ENCODE data around the gene L3MBTL3.
"Not testable (repeated sequence)": the region's sequence is repeated elsewhere in the genome, so short reads cannot be mapped to it uniquely, and the experiment has no call there.

L3MBTL3 gene

DNA sequence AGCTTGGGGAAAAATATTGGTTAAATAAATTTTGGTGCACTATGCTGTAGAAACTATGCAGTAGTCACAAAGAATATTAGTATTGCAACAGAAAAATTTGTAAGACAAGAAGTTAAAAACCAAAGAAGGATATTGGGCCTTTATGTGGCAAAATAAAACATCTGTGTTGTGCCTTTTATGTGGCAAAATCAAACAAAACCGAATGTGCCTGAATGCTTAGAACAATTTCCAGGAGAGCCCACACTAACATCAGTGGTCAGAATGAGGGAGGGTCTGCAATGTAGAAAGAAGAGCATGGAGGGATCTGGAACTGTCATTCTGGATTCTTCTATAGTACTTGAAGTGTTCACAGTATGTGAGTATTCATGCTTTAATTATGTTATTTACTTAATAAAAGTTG, 75.2 kb downstream of the L3MBTL3 start:
- no peak for DNase-seq

DNA sequence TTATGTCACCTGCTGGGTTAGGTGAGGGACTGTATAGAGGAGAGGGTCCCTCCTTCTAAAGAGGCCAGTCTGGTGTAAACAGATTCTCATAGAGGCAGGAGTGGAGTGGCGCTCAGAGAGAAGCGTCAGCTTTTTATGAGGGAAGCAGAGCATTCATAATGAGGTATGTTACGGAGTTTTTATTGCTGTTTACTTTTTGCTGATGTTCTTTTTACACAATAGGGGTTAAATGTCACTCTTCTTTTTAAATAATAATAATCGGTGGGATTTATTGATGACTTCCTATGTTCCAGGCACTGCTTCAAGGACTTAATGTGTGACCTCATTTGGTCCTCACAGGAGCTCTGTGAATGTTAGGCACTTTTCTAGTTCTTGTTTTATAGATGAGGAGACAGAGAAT, 79.9 kb downstream of the L3MBTL3 start:
- no peak for DNase-seq

DNA sequence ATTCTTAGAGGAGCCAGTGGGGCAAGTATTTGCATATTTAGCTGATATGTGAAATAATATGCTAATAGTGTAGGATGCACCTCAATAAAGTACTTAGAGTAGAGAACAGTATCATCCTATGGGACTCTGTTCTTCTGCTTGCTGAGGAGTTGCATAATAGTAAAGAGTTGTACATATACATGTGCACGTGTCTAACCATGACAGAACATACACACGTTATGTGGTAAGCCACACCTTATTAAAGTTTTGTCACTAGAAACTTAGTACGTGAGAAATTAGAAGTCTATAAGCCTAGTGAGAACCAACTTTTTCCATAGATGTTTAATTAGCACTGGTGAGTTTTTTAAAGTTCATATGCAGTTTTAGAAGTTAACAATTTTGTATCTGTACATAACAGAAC, 80.7 kb downstream of the L3MBTL3 start:
- no peak for DNase-seq

DNA sequence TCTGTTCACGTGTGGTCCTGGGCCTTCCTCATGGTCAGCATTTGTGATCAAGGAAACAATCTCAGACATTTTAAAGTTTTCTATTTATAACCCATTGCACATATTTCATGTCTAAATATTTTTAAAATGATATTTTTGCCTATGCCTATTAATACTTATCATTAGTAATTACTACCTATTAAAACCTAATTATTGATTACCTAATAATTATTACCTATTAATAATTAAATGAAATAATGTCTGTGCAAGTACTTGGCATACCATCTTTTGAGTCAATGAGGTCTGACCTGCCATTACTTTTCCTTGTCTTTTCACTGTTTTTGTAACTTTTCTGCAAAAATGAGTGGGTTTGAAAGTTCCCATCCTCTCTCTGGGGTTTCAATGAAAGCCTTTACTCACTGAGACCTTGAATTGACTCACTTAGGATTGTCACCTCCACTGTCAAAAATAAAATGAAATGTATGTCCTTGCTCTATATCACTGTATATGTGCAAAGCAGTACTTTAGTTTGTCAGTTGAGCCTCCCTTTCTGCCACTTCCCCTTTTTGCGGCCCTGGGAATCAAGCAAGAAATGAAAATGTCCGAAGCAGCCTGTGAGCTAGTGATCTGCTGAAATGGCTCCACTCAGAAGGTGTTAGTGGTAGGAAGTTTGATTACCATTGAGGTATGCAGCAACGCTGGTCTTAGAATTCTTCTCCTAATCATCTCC, 87.8 kb downstream of the L3MBTL3 start:
- DNase-seq, result no peak

DNA sequence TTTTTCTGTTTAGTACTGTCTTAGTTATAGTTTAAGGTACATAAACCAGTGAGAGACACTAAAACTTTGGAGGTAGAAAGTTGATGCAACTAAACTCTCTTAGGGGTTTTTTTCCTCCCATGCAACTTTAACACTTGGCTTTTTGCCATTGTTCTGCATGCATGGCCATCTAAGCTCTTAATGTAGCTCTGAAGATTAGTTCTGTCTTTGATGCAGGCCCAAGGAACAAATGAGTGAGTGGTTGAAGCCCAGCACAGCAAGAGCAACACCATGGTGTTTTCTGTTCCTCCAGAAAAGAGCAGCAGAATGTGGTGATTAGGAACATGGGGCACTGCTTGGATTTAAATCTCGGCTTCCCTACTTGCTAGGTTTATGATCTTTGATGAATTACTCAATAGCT, 89.3 kb downstream of the L3MBTL3 start:
- DNase-seq, result no peak

DNA sequence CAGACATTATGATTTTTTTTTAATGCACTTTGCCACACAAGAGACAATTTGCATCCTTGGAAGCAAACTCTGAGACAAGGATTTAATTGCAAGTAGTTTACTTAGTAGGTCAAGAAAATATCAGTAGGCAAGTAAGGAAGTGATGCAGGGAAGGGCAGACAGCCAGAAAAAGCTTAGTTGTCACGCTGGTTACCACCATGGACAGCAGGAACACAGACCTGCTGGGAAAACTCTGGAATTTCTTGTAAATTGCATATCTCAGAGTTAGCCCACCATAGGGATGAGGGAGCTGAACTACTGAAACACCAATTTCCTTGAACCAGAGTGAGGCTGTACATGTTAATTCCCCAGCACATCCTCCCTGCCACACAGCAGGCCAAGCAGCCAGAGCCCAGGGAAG, 92.7 kb downstream of the L3MBTL3 start:
- no peak for DNase-seq

DNA sequence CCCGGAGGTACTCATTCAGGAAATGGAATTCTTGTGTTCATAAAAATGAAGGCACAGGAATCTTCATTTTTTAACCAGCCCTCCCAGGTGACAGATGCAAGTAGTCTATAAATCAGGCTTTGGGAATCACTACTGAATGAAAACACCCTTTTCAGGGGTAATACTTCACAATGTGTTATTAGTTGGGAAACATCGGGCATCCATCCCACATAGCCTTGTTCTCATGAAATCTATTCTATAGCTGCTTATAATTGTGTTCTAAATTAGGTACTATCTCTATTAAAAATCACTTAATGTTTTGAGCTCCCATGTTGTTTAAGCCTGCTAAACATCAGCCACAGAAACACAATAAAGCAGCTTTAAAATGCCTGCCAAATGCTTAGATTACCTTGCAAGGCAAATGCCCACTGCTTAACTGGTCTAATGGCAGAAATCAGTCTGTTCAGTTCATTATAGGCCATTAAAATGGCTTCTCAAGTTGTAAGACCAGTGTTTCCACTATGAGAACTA, 94.9 kb downstream of the L3MBTL3 start:
- DNase-seq, result no peak

DNA sequence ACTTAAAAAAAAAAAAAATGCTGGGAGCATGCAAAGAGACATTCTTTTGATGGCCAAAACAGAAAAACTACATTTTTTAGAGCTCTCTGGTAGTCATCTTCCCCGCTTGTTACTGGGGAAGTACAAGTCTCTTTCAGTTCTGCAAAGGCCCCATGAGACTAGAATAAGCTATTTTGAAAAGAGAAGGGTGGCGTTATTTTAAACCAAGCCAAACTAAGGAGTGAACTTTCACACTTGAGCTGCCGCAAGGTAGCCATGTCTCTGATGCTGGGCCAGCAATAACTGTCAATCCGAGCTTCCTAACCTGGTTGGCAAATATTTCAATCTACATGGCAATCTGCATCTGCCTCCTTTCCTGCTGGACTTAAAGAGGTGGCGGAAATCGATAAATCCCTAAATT, 96.7 kb downstream of the L3MBTL3 start:
- no peak for DNase-seq

DNA sequence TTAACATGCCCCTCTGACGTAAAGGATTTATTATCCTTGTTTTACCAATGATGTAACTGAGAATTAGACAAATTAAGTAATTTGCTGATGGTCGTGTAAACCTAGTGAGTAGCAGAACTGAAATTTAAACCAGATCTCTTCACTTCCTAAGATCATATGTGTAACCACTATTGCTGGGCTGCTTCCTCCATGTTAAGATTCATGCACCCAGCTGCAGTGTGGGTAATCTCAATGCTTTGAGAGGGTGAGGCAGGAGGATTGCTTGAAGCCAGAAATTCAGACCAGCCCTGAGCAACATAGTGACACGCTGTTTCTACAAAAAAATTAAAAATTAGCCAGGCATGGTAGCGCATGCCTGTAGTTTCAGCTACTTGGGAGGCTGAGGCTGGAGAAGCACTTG, 97.9 kb downstream of the L3MBTL3 start:
- DNase-seq, result no peak

DNA sequence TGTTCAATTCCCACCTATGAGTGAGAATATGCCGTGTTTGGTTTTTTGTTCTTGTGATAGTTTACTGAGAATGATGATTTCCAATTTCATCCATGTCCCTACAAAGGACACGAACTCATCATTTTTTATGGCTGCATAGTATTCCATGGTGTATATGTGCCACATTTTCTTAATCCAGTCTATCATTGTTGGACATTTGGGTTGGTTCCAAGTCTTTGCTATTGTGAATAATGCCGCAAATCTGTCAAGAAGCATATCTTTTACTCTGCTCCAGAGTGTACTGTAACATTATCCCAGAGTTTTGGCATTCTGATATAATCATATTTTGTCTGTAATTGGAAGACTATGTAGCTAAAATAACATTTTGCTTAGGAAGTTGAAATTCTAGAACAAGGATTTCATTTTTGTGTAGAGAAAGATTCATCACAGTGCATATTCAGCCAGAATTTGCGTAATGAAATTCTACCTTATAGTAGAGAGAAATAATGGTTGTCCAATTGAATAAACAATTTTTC, 98.9 kb downstream of the L3MBTL3 start:
- not testable (repeated sequence) for DNase-seq

DNA sequence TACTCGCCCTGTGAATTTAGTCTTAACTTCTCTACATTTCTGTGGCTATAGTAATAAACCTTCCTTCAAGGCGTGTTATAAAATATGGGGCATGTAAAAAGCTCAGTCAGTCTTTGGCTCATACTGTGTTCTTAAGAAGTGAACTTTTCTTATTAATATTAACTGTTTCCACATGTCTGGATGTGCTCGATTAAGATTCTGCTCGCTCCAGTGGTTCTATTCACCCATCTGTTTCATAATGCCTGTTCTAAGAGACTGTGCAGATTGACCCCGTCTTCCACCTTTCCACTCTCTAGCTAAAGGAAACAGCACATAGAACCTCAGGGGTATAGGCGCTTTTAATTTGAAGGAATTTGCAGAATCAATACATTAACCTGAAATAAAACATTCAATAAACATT, 99.9 kb downstream of the L3MBTL3 start:
- DNase-seq, result no peak

DNA sequence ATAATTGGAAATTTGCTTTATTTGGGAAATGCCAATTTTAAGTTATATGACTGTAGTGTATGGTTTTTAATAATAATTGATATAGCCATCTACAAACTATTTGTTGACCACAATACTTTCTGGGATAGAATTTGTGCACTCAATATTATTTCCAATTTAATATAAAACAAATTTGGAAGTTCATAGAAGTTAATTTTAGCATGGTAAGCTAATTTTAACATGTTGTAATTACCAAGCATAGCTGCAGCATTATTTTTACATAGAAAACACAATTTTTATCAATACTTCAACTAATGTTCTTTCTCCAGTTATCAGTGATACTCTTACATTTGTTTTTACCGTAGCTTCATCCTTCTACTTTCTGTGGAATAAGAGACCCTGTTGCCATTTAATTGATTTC, 100.8 kb downstream of the L3MBTL3 start:
- DNase-seq, result no peak

DNA sequence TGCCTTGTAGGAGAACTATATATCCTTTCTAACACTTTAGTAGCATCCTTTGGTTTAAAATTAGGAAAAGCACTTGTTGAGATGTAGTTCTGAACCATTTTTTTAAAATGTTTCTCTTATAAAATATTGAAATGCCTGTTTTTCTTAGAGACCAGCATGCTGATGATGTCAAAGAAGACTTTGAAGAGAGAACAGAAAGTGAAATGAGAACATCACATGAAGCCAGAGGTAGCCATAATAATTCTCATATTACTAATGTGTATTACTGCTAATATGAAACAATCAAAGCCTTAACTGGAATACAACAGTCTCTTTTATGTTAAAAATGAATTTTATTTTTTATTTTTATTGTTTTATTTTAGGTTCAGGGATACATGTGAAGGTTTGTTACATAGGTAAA, 102.3 kb downstream of the L3MBTL3 start:
- no peak for DNase-seq

DNA sequence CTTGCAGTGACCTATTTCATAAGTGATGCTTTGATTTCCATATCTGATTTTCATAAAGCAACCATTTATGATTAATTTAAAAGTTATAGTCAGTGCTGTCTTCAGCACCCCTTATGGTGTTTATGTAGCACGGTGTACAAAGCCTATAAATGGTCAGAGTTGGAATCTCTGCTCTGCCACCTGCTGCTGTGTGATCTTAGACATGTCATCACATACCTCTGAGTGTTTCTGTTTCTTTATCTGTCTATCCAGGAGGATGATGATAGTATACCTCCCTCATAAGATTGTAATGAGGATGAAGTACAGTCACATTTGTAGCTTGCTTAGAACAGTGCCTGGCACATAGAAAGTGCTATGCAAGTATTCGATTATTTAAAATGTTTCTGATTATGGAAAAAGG, 103.9 kb downstream of the L3MBTL3 start:
- no peak for DNase-seq

DNA sequence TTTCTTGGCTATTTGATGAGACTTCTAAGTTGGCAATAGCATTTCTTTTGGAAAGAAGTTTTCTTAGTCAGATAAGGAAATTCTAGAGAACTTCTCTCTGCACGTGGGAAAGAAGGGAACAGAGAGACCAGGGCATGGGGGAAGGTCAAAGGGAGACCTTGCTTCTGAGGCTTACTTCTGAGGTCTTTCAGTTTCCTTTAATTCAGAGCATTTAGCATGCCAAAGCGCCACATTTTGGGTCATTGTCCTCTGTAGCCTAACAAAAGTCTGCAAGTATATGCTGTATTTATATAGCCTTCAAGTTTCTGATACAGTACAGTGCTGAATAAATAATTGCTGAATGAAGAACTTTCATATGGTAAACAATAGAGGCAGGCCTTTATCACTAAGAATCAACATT, 108.8 kb downstream of the L3MBTL3 start:
- DNase-seq, result no peak

DNA sequence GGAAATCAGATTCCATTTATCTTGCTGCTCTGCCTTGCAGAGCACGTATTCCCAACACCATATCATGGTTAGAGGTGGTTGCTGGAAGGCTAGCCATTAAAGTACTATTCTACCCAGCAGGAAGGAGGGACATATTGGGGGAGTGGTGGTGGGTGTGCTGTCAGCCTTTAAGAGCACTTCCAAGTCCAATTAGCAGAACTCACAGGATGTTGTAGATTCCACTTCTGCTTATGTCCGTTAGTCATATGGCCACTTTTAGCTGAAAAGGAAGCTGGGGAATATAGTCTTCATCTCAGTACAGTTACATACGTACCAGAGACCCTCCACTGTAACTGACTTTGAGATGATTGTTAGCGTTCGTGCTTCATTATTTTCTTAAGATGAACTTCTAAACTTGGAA, 109.9 kb downstream of the L3MBTL3 start:
- no peak for DNase-seq

DNA sequence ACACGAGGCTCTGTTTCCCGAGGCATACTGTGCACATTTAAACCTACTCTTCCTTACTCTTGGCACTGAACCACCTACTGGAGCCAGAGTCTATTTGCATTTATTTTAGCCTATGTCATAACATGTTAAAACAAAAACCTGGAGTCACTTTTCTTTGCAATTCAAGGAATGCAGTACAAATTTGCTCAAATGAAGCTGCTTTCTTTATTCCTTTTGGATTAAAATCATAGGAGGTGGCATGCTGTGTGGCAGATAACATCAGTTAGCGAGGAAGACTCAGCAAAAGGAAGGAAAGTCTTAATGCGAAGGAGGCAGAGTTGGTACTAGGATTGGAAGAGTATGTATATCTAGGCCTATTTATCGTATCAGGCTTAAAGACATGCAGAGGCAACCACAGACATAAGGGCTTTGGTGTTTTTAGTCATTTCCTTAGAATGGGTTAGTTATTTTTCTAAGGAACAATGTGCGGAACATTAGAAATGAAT, 111.4 kb downstream of the L3MBTL3 start:
- peak; percentile 5 for DNase-seq

DNA sequence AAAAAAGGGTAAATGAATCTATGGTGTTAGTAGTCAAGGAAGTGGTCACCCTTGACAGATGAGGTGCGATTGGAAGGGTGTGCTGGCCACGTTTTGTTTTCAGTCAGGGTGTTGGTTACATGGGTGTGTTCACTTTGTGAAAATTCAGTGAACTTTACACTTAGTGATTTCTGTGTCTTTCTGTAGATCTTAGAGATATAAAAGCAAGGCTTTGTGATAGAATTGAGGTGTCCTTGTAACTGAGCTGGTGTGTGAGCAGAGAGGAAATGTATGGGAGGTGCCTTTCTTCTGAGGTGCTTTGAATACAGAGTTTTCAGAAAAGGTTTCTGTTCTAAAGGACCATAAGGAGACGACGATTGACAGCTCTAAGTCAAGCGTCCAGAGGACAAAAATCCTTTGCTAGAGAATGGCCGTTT, 113.9 kb downstream of the L3MBTL3 start:
- no peak for DNase-seq

DNA sequence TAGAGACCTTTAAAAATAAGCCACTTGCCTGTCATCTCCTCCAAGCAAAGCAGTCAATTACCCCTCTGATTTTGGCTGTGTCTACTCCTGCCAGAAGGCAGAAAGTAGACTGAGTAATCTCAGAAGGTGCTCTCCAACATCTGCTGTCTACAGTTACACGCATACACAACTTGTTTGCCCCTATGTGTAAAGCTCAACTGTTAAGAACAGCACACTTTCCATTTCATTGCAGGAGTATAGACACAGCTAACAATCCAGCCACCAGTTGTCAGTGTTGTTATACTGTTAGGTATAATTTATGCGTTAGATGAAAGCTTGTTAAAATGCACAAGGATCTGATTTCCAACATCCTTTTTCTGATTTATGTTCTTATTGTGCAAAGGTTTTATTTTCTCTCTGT, 116.2 kb downstream of the L3MBTL3 start:
- DNase-seq, result no peak

DNA sequence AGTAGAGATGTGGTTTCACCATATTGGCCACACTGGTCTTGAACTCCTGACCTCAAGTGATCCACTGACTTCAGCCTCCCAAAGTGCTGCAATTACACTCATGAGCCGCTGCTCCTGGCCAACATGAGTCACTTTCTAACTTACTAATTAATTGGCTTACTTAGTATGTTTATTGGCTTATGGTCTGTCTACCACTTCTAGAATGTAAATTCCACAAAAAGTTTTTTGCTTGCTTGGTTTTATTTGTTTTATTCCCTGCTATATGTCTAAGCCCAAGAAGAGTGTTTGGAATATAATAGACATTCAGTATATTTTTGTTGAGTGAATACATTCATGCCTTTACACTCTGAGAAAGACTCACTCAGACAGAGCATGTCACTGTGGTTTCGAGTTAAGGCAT, 118.4 kb downstream of the L3MBTL3 start:
- DNase-seq, result no peak

DNA sequence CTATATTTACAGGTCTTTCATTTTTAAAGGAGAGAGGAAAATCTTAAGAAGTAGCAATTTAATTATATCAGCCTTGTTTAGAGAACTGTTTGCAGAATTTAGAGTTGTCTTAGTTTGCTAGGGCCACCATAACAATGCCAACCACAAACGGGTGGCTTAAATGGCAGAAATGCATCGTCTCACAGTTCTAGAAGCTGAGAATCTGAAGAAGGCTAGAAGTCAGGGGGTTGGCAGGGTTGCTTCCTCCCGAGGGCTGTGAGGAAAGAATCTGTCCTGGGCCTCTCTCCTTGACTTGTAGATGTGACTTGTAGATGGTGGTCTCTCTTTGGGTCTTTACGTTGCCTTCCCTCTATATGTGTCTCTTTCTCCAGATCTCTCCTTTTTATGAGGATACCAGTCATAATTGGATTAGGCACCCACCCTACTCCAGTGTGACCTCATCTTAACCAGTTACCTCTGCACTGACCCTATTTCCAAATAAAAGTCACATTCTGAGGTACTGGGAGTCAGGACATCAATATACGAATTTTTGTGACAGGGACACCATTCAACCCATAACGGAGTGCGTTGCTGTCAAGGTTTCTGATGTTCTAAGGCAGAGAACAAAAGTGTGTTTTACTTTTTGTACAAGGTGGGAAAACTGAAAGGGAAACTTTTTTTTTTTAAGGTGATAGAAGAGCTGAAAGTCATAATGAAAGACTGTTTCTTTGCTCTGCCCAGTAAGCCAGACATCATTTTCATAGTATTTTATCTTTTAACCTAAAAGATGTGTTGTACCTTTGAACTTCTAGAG, 119.9 kb downstream of the L3MBTL3 start:
- no peak for DNase-seq

DNA sequence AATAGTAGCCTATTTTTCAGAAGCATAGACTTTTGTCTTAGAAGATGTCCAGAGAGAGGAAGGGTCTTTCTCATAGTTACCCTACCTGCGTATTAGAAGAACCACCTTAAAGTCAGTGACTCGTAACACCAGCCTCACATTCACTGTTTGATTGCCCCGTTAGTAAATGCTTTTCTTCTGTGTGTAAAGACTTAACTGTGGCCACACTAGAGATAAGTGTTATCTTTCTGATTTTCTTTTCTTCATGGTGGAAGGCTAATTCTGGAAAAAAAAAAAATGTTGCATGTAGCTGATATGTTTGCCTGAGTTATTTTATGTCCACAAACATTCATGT, 120.5 kb downstream of the L3MBTL3 start:
- no peak for DNase-seq

DNA sequence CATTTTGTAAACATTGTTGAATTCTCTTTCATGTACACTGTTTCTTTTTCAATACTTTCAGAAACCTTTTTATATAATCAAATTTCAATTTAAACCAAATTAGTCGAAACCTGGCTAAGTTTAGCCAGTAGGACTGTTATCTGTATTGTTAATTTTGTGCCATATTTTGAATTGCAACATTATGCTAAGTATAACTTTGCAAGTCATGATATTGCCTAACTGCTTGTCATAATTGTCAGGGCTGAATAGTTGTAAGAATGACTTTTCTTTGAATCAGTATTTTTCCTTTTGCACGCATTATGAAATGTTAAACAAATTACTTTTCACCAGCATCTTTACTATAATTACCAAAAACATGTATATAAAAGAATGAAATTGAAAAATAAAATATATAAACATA, 121.7 kb downstream of the L3MBTL3 start:
- no peak for DNase-seq

DNA sequence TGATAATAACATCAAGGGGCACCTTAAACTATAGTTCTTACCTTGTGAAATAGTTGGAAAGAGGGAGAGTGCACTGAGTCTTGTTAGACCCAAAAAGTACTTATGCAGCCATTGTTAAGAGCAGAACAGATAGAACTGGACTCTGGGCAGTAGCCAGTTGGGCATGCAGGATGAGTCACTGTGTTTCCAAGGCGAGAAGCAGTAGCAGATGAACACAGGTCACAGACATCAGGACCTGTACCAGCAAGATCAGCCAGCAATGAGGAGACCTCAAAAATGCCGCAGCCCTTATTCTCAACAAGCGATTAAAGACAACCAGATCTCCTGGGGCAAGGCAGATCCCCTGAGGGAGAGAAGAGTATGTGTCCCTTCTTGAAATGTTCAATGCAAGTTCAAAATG, 125.3 kb downstream of the L3MBTL3 start:
- peak; percentile 28 for DNase-seq

All from EL (cell line).